HEK293T (cell line): Measurements from ENCODE around the gene ACOX3.

ENCODE experiments used
- ARNT ChIP-seq: fragments of 450-650 bp; IDR thresholded peaks from 2 replicates; pipeline ENCODE4 v1.6.1; 2017; ENCODE audit warnings: mild to moderate bottlenecking
- BHLHE40 ChIP-seq: fragments of 450-650 bp; IDR thresholded peaks from 2 replicates; pipeline ENCODE4 v1.6.1; 2016; ENCODE audit warnings: mild to moderate bottlenecking, moderate library complexity, borderline replicate concordance
- ELF4 ChIP-seq: fragments of 450-650 bp; IDR thresholded peaks from 2 replicates; pipeline ENCODE4 v1.6.1; 2017; ENCODE audit warnings: antibody characterized with exemption
- FOXA1 ChIP-seq: fragments of 450-650 bp; IDR thresholded peaks from 2 replicates; pipeline ENCODE4 v1.6.1; 2016; ENCODE audit warnings: mild to moderate bottlenecking
- FOXK2 ChIP-seq: fragments of 450-650 bp; IDR thresholded peaks from 2 replicates; pipeline ENCODE4 v1.6.1; 2016; ENCODE audit warnings: mild to moderate bottlenecking
- FOXM1 ChIP-seq: fragments of 450-650 bp; IDR thresholded peaks from 2 replicates; pipeline ENCODE4 v1.6.1; 2017; ENCODE audit warnings: mild to moderate bottlenecking, borderline replicate concordance
- NFRKB ChIP-seq: fragments of 450-650 bp; IDR thresholded peaks from 2 replicates; pipeline ENCODE4 v1.6.1; 2016; ENCODE audit warnings: mild to moderate bottlenecking, moderate library complexity
- SP1 ChIP-seq: fragments of 450-650 bp; IDR thresholded peaks from 2 replicates; pipeline ENCODE4 v1.6.1; 2017

DNA sequence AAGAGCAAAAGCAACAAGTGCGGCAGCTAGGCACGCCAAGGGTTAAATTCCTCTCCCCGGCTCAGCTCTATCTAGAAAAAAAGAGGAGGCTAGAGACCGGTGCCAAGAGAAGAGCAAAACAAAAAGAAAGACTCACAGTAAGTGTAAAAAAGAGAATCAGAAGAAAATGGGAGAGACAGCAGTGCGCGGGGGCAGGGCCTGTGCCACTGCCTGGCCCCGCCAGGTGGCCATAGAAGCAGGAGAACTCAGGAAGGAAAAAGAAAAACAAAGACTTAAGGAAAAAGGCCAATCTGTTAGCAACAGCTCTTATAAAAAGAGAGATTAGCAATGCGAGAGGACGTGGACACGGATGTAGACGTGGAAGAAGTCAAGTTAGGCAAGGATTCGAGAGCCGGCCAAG lies 3.2 kb downstream of the ACOX3 start:
- no peak for TF ChIP-seq ELF4
- no peak for TF ChIP-seq FOXA1
- no peak for TF ChIP-seq FOXM1
- TF ChIP-seq FOXK2 = no peak
- no peak for TF ChIP-seq BHLHE40
- no peak for TF ChIP-seq ARNT
- no peak for TF ChIP-seq SP1
- TF ChIP-seq NFRKB = no peak
